Measurements from ENCODE around the gene MOCS3. TPM values are rescaled to one million over a fixed set of nuclear protein-coding genes. Genes with fewer than 3 reads are reported as not detected.

The MOCS3 gene
- total RNA-seq, 4 donors from 2014 or later, result 4.2 to 5.7 (median 5.6) TPM

- H3K27ac ChIP-seq, result no peak overlapping the region
Measured at GRCh38 chr20:50996901-50997865, 38.6 kb downstream of the MOCS3 start.

GRCh38 chr20:50999355-50999754 lies 40.7 kb downstream of the MOCS3 start:
- Histone ChIP-seq H3K4me1 (peaks cover 0 to 7% (median 0%) of the 10 kb centered on the region in 4 donors), H3K9me3 (no peaks in the 10 kb centered on the region), H3K27ac (no peak overlapping the region), H3K36me3 (no peaks in the 10 kb centered on the region), H3K4me3 (no peak overlapping the region), H3K27me3 (peaks cover 0 to 4% of the 10 kb centered on the region in 2 donors)
- TF ChIP-seq, protein P1, sequence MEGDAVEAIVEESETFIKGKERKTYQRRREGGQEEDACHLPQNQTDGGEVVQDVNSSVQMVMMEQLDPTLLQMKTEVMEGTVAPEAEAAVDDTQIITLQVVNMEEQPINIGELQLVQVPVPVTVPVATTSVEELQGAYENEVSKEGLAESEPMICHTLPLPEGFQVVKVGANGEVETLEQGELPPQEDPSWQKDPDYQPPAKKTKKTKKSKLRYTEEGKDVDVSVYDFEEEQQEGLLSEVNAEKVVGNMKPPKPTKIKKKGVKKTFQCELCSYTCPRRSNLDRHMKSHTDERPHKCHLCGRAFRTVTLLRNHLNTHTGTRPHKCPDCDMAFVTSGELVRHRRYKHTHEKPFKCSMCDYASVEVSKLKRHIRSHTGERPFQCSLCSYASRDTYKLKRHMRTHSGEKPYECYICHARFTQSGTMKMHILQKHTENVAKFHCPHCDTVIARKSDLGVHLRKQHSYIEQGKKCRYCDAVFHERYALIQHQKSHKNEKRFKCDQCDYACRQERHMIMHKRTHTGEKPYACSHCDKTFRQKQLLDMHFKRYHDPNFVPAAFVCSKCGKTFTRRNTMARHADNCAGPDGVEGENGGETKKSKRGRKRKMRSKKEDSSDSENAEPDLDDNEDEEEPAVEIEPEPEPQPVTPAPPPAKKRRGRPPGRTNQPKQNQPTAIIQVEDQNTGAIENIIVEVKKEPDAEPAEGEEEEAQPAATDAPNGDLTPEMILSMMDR (IDR thresholded peaks at IDR 0.05), result no peak
- TF ChIP-seq POLR2A (IDR thresholded peaks at IDR 0.05), result no peak
- TF ChIP-seq EP300 (IDR thresholded peaks at IDR 0.05), result no peak
- no peak for DNase-seq (ENCODE audit: low spot score in 2 of 2)
- WGBS, 2 donors, result 91 to 94% methylated on average over 4 of the region's 4 CpGs

More at GRCh38 chr20:50996901-50997865, 38.6 kb downstream of the MOCS3 start:
- no peaks in the 10 kb centered on the region for H3K4me1 ChIP-seq
- no peaks in the 10 kb centered on the region for H3K9me3 ChIP-seq
- no peak overlapping the region for H3K4me3 ChIP-seq
- no peak for TF ChIP-seq EP300 (IDR thresholded peaks at IDR 0.05)
- TF ChIP-seq, protein P1 (IDR thresholded peaks at IDR 0.05), result no peak
- TF ChIP-seq POLR2A (IDR thresholded peaks at IDR 0.05), result no peak
- 57% methylated on average over 9 to 10 of the region's 10 CpGs for WGBS, 2 donors
- no peak for DNase-seq (ENCODE audit: low spot score in 2 of 2)
- H3K27me3 ChIP-seq, result peaks cover 0 to 11% of the 10 kb centered on the region in 2 donors
- H3K36me3 ChIP-seq, result no peaks in the 10 kb centered on the region

- 60 to 68% methylated on average over 19 to 20 of the region's 20 CpGs for WGBS, 2 donors
- Histone ChIP-seq H3K27me3 (peaks cover 0 to 4% of the 10 kb centered on the region in 2 donors), H3K4me1 (peaks cover 0 to 7% (median 0%) of the 10 kb centered on the region in 4 donors), H3K36me3 (no peaks in the 10 kb centered on the region), H3K4me3 (no peak overlapping the region), H3K9me3 (no peaks in the 10 kb centered on the region), H3K27ac (no peak overlapping the region)
- DNase-seq (ENCODE audit: low spot score in 2 of 2), result no peak
- TF ChIP-seq EP300 (IDR thresholded peaks at IDR 0.05), result no peak
- TF ChIP-seq, protein P1 (IDR thresholded peaks at IDR 0.05), result no peak
- TF ChIP-seq POLR2A (IDR thresholded peaks at IDR 0.05), result no peak
Measured at GRCh38 chr20:51001430-51002265, 43.0 kb downstream of the MOCS3 start.

GRCh38 chr20:51002633-51003032 lies 44.0 kb downstream of the MOCS3 start:
- Histone ChIP-seq H3K27me3 (peaks cover 0 to 4% of the 10 kb centered on the region in 2 donors), H3K4me1 (peaks cover 0 to 7% (median 0%) of the 10 kb centered on the region in 4 donors), H3K9me3 (no peaks in the 10 kb centered on the region), H3K36me3 (no peaks in the 10 kb centered on the region), H3K4me3 (no peak overlapping the region), H3K27ac (peak overlapping the region in 1 of 4 donors; percentile 35)
- DNase-seq (ENCODE audit: low spot score in 2 of 2), result no peak
- WGBS, 2 donors, result 83 to 86% methylated on average over 7 of the region's 7 CpGs
- TF ChIP-seq, protein P1 (IDR thresholded peaks at IDR 0.05), result no peak
- no peak for TF ChIP-seq POLR2A (IDR thresholded peaks at IDR 0.05)
